Measurements from ENCODE around the gene DPYSL3.
"Not testable (repeated sequence)": the region's sequence is repeated elsewhere in the genome, so short reads cannot be mapped to it uniquely, and the experiment has no call there.

Gene DPYSL3

DNA sequence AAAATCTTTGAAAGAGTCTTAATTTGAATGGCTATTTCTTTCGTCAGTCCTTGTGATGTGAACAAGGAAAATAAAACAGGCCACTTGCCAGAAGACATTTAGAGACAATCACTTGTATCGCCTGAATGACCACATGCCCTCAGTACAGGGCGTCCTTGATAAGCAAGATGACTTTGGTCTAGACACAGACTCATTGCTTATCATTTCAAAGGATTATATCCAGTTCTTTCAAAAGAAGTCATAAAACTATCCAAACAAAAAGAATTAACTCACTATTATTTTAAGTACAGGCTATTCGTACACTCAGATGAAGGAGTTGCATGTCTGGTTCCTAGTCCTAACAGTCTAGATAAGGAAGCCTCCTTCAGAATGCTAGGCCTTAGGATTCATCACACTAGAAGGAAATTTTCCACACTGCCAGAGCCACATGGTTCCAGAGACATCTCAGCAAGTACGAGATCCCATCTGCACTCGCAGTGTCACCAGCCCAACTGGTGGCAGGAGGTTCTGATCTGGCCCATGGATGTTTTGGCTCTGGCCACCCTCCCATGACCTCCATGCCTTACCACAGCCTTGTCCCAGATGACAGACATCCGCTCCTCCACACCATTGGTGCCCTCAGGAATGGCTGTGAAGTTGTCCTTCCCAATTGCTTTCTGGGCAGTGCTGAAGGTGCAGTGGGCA lies 109.6 kb downstream of the DPYSL3 start:
- DNase-seq = no peak

GRCh38 chr5:147398860-147399259 lies 111.0 kb downstream of the DPYSL3 start:
- DNase-seq = no peak

GRCh38 chr5:147397616-147398015 lies 112.3 kb downstream of the DPYSL3 start:
- no peak for DNase-seq

DNA sequence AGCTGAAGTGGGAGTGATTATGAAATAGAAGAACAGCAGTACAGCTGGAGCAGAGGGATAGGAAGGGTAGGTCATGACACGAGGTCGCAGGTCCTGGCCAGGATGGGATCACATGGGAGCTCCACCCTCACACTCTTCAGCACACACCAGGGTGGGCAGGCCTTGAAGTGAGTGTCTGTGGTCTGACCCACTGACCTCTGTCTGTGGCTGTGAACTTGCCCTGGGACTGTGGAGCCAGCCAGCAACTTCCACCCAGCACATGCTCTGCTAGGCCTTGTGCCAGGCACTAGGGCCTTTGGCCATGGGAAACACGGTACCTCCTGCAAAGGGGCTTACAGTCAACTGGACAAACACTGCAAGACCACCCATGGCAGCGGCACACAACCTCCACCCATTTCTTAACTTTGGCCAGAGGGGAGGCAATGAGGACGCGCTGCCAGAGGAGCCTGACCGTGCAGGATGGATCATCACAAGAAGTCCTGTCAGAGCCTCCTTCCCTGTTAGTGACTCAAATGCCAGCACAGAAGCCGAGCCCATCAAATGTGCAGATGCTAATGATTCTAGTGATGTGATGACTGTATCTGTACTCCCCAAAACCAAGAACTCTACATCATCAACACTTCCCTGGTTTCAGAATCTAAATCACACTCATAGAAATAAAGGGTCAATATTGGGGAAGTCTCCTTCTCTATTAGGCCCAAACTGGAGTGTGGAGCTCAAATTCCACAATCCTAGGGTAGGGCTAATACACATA lies 113.6 kb downstream of the DPYSL3 start:
- no peak for DNase-seq

- DNase-seq = no peak
Measured at GRCh38 chr5:147393874-147394672, 115.8 kb downstream of the DPYSL3 start.

DNA sequence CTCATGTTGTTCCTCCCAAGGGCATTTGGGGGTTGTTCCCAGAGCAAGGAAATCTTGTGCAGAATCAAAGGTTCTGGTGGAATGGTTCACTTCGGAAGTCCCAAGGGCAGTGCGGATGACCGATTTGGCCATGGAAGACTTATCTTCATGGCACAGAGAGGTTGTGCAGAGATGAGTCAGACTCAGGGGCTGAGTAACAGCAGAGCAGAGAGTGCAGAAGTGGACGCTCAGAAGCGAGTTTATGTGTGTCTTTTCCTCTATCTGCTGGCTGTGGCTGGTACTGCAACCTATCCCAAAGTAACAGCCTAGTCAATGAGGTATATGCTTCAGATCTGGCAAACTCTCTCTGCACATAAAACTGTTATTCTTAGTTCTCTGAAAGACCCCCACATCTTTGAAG lies 118.1 kb downstream of the DPYSL3 start:
- no peak for DNase-seq

DNA sequence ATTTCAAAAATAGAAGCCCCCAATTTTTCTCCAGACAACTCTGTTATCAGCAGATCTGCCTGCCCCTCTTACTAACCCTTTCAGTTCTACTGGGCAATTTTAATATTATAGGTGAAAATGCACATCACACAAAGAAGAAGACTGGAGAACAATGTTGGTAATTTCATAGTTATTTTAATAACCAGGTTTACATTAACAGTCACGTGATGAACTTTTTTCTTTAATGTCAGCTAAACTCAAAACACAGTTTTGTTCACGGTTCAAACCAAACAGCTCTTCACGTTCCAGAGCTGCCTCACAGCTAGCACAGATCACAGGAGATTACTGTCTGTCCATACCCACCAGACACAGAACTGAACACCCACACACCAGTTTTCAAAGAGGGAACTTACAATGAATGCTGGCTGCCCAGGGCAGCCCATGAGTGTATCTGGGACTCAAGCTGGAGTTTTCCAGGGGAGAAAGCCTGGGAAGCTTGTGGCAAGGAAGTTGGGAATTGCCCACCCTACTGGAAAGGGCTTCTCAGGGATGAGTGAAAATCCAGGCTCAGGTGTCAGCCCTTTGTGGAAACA lies 119.1 kb downstream of the DPYSL3 start:
- DNase-seq = no peak

DNA sequence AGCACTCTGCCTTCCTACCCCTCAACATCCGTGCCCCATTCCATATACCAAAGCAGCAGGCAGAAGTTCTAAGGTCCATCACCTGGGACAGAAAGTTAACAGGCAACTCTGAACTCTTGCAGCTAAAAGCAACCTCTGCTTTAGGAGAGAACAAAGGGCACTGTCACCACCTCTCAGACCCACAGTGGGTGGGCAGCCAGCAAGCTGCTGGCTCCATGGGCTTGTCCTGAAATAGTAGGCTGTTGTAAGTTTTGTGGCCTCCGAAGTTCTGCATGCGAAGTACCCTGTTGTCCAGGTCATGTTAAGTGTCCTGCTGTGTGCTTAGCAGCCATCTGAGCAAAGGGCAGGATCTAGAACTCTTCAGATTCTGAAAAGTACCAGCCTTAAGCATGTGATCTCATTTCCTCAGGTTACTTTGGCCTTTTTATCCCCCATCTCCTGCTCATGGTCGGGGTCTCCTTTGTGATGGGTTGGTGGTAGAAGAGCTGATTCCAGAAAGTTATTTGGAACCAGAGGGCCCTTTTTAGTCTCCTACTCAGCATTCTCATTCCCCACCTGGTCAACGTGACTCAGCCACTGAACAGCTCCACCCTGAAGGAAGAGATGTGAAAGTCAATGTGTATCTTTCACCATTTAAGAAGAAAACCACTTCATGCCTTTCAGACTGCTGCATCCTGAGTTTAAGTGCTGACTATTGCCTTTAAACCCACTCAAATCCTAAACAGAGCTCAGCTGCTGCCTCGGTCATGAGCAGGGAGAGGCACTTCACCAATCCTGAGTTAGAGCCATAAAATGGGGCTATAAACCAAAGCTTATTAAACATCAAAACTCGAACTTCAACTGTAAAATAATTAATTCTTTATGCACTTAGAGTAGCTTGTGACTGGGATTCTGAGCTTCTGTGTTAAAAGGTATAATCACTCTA lies 121.4 kb downstream of the DPYSL3 start:
- no peak for DNase-seq

DNA sequence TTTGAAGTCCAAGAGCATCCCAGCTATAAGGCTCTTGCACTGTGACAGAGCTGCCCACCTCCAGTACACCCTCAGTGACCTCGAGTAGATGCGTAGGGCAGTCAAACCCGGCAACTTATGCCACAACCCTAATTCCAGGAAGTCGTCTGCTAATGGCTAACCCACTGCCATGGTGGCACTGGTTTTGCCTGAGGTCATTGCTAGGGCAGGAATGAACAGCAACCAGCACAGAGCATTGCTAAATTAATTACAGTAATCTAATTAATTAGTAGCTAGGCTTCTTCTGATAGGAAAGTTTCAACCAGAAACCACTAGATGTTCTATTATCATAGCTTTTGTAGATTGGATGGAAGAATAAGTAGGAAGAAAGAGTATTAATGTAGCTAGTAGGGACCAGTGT lies 122.8 kb downstream of the DPYSL3 start:
- DNase-seq = no peak

DNA sequence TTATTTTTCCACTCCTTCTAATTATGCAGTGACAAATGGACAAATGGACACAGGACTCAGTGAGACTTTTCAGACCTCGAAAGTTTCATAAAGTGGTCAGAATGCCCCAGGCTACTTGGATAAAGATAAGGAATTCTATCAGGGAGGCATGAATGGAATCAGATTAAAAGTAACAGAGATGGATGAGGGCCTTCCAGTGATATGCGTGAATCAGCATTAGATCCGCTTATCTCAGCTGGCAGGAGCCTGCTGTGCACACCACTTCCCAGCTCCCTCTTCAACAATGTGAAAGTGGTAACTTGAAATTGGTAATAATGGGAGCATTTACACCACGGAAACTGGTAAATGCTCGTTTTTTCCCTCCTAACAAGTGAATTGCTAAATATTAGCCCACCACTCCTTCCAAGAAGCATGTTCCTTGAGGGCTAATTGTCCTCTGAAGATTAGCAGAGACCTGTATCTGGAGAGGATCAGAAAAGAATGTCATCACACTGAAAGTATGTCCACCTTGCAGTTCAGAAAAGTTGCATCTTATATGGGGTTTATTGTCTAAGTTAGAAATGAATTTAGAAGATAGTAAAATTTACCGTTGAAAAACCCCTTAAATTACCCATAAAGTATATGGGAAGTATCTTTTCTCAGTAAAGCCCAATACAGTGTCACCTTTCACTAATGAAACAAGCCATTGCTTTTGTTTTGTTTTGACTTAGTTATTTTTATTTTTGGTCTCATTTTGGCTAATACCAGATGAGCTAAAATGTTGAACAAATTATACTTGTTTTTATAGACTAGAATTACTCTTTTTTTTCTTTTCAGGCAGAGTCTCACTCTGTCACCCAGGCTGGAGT lies 125.3 kb downstream of the DPYSL3 start:
- DNase-seq = no peak

DNA sequence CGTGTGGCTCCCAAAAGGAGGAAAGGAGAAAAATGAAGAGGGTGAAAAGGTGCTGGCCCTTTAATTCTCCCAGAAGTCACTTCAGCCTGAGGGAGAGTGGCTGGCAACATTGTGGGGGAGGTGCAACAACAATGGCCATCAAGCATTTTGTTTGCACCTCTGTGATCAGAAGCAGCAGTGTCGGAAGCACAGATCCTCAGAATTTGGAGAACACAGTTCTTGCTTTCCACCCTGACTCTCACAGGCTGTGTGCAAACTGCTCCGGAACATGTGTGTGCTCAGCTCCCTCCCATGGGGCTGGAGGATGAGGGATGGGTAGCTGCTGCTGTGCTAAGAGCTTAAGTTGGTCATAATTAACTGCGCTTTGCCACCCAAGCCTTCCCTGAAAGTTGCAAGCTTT lies 127.1 kb downstream of the DPYSL3 start:
- no peak for DNase-seq

GRCh38 chr5:147381555-147381954 lies 128.3 kb downstream of the DPYSL3 start:
- no peak for DNase-seq

- DNase-seq = no peak
Measured at GRCh38 chr5:147377682-147378081, 132.2 kb downstream of the DPYSL3 start.

GRCh38 chr5:147375151-147375550 lies 134.7 kb downstream of the DPYSL3 start:
- DNase-seq = no peak

GRCh38 chr5:147373328-147373727 lies 136.5 kb downstream of the DPYSL3 start:
- no peak for DNase-seq

GRCh38 chr5:147372191-147372590 lies 137.7 kb downstream of the DPYSL3 start:
- no peak for DNase-seq

- no peak for DNase-seq
Measured at GRCh38 chr5:147371290-147371689, 138.6 kb downstream of the DPYSL3 start.

GRCh38 chr5:147369742-147370374 lies 140.0 kb downstream of the DPYSL3 start:
- peak; percentile 23 for DNase-seq

- not testable (repeated sequence) for DNase-seq
Measured at GRCh38 chr5:147367381-147367780, 142.5 kb downstream of the DPYSL3 start.

GRCh38 chr5:147361441-147362175 lies 148.3 kb downstream of the DPYSL3 start:
- no peak for DNase-seq

Data from NCI-H2029 (cell line).